Nephron (organoid): ENCODE results near the gene RELB.

Experiments used
- H3K27ac Mint-ChIP-seq, 3 experiments: 2 replicates each; pipeline ENCODE4 v1.8.0; 2020; ENCODE audit warnings: mixed read lengths in 3 of 3, mild to moderate bottlenecking in 2 of 3, moderate library complexity in 1 of 3
- H3K27me3 Mint-ChIP-seq: 2 replicates; pipeline ENCODE4 v1.8.0; 2021; ENCODE audit warnings: low read depth, mild to moderate bottlenecking, moderate library complexity, mixed read lengths
- H3K36me3 Mint-ChIP-seq: 2 replicates; pipeline ENCODE4 v1.8.0; 2020; ENCODE audit warnings: low read depth, mixed read lengths
- H3K4me1 Mint-ChIP-seq: 2 replicates; pipeline ENCODE4 v1.8.0; 2020; ENCODE audit warnings: mixed read lengths
- H3K4me3 Mint-ChIP-seq, 3 experiments: 2 replicates each; pipeline ENCODE4 v1.8.0; 2020; ENCODE audit warnings: mild to moderate bottlenecking in 3 of 3, mixed read lengths in 3 of 3, moderate library complexity in 2 of 3
- H3K9me3 Mint-ChIP-seq: 2 replicates; pipeline ENCODE4 v1.8.0; 2020; ENCODE audit warnings: mixed read lengths
- TF ChIP-seq, protein P1 (sequence below), 3 experiments: fragments of 200-600 bp; sonication (generic); IDR thresholded peaks; one replicate each; pipeline ENCODE4 v1.5.0; 2021; ENCODE audit warnings: antibody characterized with exemption in 3 of 3; ENCODE audit not compliant: unreplicated experiment in 3 of 3

The RELB gene

DNA sequence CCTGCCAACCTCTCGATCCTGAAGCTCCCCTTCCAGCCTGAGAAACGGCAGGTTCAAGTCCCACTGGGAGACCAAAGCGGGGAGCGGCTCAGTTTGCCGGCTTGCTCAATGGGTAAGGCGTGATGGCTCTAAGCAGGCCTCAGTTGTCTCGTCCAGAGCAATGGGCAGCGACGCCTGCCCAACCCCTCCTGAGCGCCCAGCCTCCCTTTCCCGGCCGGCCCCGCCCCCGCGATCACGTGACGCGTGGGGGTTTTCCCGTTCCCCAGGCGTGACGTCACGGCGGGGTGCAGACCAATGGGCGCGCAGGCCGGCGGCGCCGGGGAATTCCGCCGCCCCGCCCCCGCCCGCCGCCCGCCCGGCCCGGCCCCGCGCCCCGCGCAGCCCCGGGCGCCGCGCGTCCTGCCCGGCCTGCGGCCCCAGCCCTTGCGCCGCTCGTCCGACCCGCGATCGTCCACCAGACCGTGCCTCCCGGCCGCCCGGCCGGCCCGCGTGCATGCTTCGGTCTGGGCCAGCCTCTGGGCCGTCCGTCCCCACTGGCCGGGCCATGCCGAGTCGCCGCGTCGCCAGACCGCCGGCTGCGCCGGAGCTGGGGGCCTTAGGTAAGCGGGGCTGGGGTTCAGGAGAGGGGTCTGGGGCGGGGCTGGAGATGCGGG lies at the start of gene RELB:
Gene RELB, plus strand, starts transcription at position 378 of the 653 bp plus-strand sequence. Its CDS starts 116 bp downstream, at position 494.
- H3K4me3 Mint-ChIP-seq, result peak within 1 kb of the TSS; percentile 97 to 99 (median 99)
- H3K9me3 Mint-ChIP-seq, result no peaks in the 10 kb centered on the region
- H3K27ac Mint-ChIP-seq, result peak within 1 kb of the TSS; percentile 92 to 99 (median 99)
- H3K27me3 Mint-ChIP-seq, result no peaks in the 10 kb centered on the region
- H3K4me1 Mint-ChIP-seq, result peaks cover 6% of the 10 kb centered on the region
- peaks cover 8% of the 10 kb centered on the region for H3K36me3 Mint-ChIP-seq
- TF ChIP-seq, protein P1, sequence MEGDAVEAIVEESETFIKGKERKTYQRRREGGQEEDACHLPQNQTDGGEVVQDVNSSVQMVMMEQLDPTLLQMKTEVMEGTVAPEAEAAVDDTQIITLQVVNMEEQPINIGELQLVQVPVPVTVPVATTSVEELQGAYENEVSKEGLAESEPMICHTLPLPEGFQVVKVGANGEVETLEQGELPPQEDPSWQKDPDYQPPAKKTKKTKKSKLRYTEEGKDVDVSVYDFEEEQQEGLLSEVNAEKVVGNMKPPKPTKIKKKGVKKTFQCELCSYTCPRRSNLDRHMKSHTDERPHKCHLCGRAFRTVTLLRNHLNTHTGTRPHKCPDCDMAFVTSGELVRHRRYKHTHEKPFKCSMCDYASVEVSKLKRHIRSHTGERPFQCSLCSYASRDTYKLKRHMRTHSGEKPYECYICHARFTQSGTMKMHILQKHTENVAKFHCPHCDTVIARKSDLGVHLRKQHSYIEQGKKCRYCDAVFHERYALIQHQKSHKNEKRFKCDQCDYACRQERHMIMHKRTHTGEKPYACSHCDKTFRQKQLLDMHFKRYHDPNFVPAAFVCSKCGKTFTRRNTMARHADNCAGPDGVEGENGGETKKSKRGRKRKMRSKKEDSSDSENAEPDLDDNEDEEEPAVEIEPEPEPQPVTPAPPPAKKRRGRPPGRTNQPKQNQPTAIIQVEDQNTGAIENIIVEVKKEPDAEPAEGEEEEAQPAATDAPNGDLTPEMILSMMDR (IDR thresholded peaks at IDR 0.05; ENCODE audit: unreplicated experiment in 3 of 3), result no peak

- H3K36me3 Mint-ChIP-seq, result no peaks in the 10 kb centered on the region
Measured at GRCh38 chr19:44954278-44954648, 47.0 kb upstream of the RELB start.

GRCh38 chr19:44954649-44955504 lies 46.4 kb upstream of the RELB start, which contains the start of gene CLPTM1:
Gene CLPTM1 (plus strand): TSS chr19:44955380. CDS start chr19:44955396, 16 bp downstream.
- Mint-ChIP-seq H3K4me3 (peak within 1 kb of the TSS; percentile 95 to 99 (median 96)), H3K4me1 (peaks cover 42% of the 10 kb centered on the region), H3K9me3 (no peaks in the 10 kb centered on the region), H3K36me3 (no peaks in the 10 kb centered on the region), H3K27ac (peak within 1 kb of the TSS; percentile 98 to 99 (median 99)), H3K27me3 (no peaks in the 10 kb centered on the region)
- TF ChIP-seq, protein P1 (IDR thresholded peaks at IDR 0.05; ENCODE audit: unreplicated experiment in 3 of 3), result no peak

More at GRCh38 chr19:44954278-44954648, 47.0 kb upstream of the RELB start:
- Mint-ChIP-seq H3K4me1 (peaks cover 38% of the 10 kb centered on the region), H3K9me3 (no peaks in the 10 kb centered on the region), H3K4me3 (peak overlapping the region; percentile 94 to 97 (median 96)), H3K27me3 (no peaks in the 10 kb centered on the region), H3K27ac (peak overlapping the region; percentile 98 to 99 (median 99))
- TF ChIP-seq, protein P1 (IDR thresholded peaks at IDR 0.05; ENCODE audit: unreplicated experiment in 3 of 3), result no peak

- no peaks in the 10 kb centered on the region for H3K36me3 Mint-ChIP-seq
- H3K27me3 Mint-ChIP-seq, result no peaks in the 10 kb centered on the region
- H3K9me3 Mint-ChIP-seq, result no peaks in the 10 kb centered on the region
- TF ChIP-seq, protein P1 (IDR thresholded peaks at IDR 0.05; ENCODE audit: unreplicated experiment in 3 of 3), result no peak
- peak overlapping the region; percentile 95 to 99 (median 96) for H3K4me3 Mint-ChIP-seq
- H3K4me1 Mint-ChIP-seq, result peaks cover 51% of the 10 kb centered on the region
- peak overlapping the region; percentile 71 to 98 (median 71) for H3K27ac Mint-ChIP-seq
Measured at GRCh38 chr19:44955505-44956439, 45.5 kb upstream of the RELB start.

DNA sequence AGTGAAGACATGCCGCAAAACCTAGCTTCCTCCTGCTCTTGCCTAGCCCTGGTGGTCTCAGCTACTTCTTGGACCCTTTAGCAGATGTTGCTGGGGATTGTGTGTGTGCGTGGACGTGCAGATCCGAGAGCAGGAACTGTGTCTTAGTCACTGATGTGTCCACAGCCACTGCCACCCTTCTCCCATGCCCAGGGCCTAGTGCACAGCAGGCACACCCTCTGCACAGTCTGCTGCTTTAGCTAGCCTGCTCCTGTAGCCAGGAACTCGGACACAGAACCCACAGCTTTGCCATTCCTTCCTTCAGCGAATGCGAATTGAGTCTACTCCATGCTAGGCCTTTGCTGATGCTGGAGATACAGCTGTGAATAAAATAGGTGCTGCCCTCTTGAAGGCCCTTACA lies 43.7 kb upstream of the RELB start:
- TF ChIP-seq, protein P1 (IDR thresholded peaks at IDR 0.05; ENCODE audit: unreplicated experiment in 3 of 3), result no peak
- Mint-ChIP-seq H3K27me3 (no peaks in the 10 kb centered on the region), H3K36me3 (peaks cover 11% of the 10 kb centered on the region), H3K4me1 (peaks cover 55% of the 10 kb centered on the region), H3K4me3 (peak overlapping the region; percentile 95 to 99 (median 96)), H3K27ac (no peak overlapping the region), H3K9me3 (no peaks in the 10 kb centered on the region)
